SHP77 treated with DMSO at 0.1 percent for 48 hours (cell line): ENCODE results near the gene LRRC8C.
"Not testable (repeated sequence)": the region's sequence is repeated elsewhere in the genome, so short reads cannot be mapped to it uniquely, and the experiment has no call there.

Experiments
- DNase-seq: peaks from one replicate; lab custom pipeline; 2025; lab: John Stamatoyannopoulos, UW

The LRRC8C gene

GRCh38 chr1:89704014-89704413, 71.1 kb downstream of the LRRC8C start:
- DNase-seq, result no peak

GRCh38 chr1:89704885-89705284, 72.0 kb downstream of the LRRC8C start:
- not testable (repeated sequence) for DNase-seq

GRCh38 chr1:89705901-89706699, 73.2 kb downstream of the LRRC8C start:
- DNase-seq, result no peak

- DNase-seq, result no peak
Observed at GRCh38 chr1:89706700-89707012, 73.7 kb downstream of the LRRC8C start.

GRCh38 chr1:89708751-89709375, 75.9 kb downstream of the LRRC8C start:
- DNase-seq, result no peak

- DNase-seq, result no peak
Observed at GRCh38 chr1:89710498-89711139, 77.7 kb downstream of the LRRC8C start.

GRCh38 chr1:89711140-89711778, 78.3 kb downstream of the LRRC8C start:
- DNase-seq, result no peak

GRCh38 chr1:89712420-89712819, 79.5 kb downstream of the LRRC8C start:
- DNase-seq, result no peak

- DNase-seq, result no peak
Observed at GRCh38 chr1:89715677-89716076, 82.8 kb downstream of the LRRC8C start.

- DNase-seq, result no peak
Observed at GRCh38 chr1:89719502-89720306, 86.8 kb downstream of the LRRC8C start.

GRCh38 chr1:89720839-89721238, 87.9 kb downstream of the LRRC8C start:
- DNase-seq, result no peak

GRCh38 chr1:89721351-89721750, 88.4 kb downstream of the LRRC8C start:
- DNase-seq, result no peak

- no peak for DNase-seq
Observed at GRCh38 chr1:89723144-89723543, 90.2 kb downstream of the LRRC8C start.

- DNase-seq, result no peak
Observed at GRCh38 chr1:89723863-89724262, 90.9 kb downstream of the LRRC8C start.

GRCh38 chr1:89724369-89725010, 91.6 kb downstream of the LRRC8C start:
- no peak for DNase-seq

- DNase-seq, result no peak
Observed at GRCh38 chr1:89725011-89725370, 92.1 kb downstream of the LRRC8C start.

GRCh38 chr1:89725631-89726030, 92.7 kb downstream of the LRRC8C start:
- DNase-seq, result no peak

- no peak for DNase-seq
Observed at GRCh38 chr1:89727517-89728312, 94.8 kb downstream of the LRRC8C start.

- no peak for DNase-seq
Observed at GRCh38 chr1:89728381-89728780, 95.5 kb downstream of the LRRC8C start.

- DNase-seq, result no peak
Observed at GRCh38 chr1:89732206-89732605, 99.3 kb downstream of the LRRC8C start.
